MCF 10A (cell line): ENCODE data around the gene FAT2. TPM values are rescaled to one million over a fixed set of nuclear protein-coding genes. Genes with fewer than 3 reads are reported as not detected.

ENCODE experiments used
- BruUV-seq: library from RNA; stranded (reverse); fragments of 400-500 nt; replicated peaks from 2 replicates; lab custom pipeline; 2021; lab: Mats Ljungman, UMichigan
- CTCF ChIA-PET: fragments of 300-600 bp; sonication (Branson Sonifier 250); formaldehyde crosslinking; extraction: SDS; loops from one replicate; lab custom pipeline; 2021; ENCODE audit warnings: antibody characterized with exemption, inconsistent platforms; lab: Yijun Ruan, JAX
- POLR2A ChIA-PET: fragments of 300-600, 350-650 bp; sonication (Branson Sonifier 250); formaldehyde crosslinking; extraction: SDS; loops from one replicate; lab custom pipeline; 2020; ENCODE audit warnings: antibody characterized with exemption, inconsistent platforms; lab: Yijun Ruan, JAX
- DNase-seq: peaks from one replicate; pipeline ENCODE4 v3.0.0-alpha.2; 2018; ENCODE audit not compliant: unreplicated experiment
- H3K27ac Mint-ChIP-seq: one replicate; pipeline ENCODE4 v1.8.0; 2022; ENCODE audit warnings: mild to moderate bottlenecking, low read depth, mixed read lengths; ENCODE audit not compliant: unreplicated experiment
- H3K27me3 Mint-ChIP-seq: one replicate; pipeline ENCODE4 v1.8.0; 2022; ENCODE audit warnings: mixed read lengths; ENCODE audit not compliant: insufficient read depth, unreplicated experiment
- H3K36me3 Mint-ChIP-seq: one replicate; pipeline ENCODE4 v1.8.0; 2022; ENCODE audit warnings: mild to moderate bottlenecking, moderate library complexity, mixed read lengths; ENCODE audit not compliant: insufficient read depth, unreplicated experiment
- H3K4me1 Mint-ChIP-seq: one replicate; pipeline ENCODE4 v1.8.0; 2022; ENCODE audit warnings: mixed read lengths; ENCODE audit not compliant: insufficient read depth, unreplicated experiment
- H3K4me3 Mint-ChIP-seq: one replicate; pipeline ENCODE4 v1.8.0; 2022; ENCODE audit warnings: mild to moderate bottlenecking, moderate library complexity, mixed read lengths; ENCODE audit not compliant: unreplicated experiment
- H3K9me3 Mint-ChIP-seq: one replicate; pipeline ENCODE4 v1.8.0; 2022; ENCODE audit warnings: mixed read lengths; ENCODE audit not compliant: unreplicated experiment
- CTCF ChIP-seq: fragments of 200-600 bp; IDR thresholded peaks from one replicate; pipeline ENCODE4 v1.8.0; 2022; ENCODE audit warnings: antibody characterized with exemption, mild to moderate bottlenecking; ENCODE audit not compliant: unreplicated experiment
- intact Hi-C: fragments of 100-400 bp; cut with micrococcal nuclease; formaldehyde crosslinking; loops from 2 replicates; pipeline ENCODE4 v1.14.1; 2022
- total RNA-seq: library from RNA; stranded (reverse); gene quantifications from 2 replicates; pipeline ENCODE4 v1.2.3, GENCODE V29; 2022

The FAT2 gene
- total RNA-seq, 1 experiment from 2014 or later: 9.9 TPM

GRCh38 chr5:151598549-151598948, 7.4 kb upstream of the FAT2 start:
- H3K27me3 Mint-ChIP-seq: no peaks in the 10 kb centered on the region
- intact Hi-C loops: no loop called here
- no peak for DNase-seq
- ChIA-PET CTCF (interaction anchor here (1.0 to 4.4 kb wide), 4 partner anchors 11 to 54 kb away, joined by 3 to 19 read pairs (median 4); no protein-coding TSS in a partner anchor), POLR2A (interaction anchor here (0.5 to 3.3 kb wide), 8 partner anchors 13 to 1162 kb away, joined by 3 to 9 read pairs (median 4); partner anchors contain the start of gene G3BP1)
- peaks cover 28% of the 10 kb centered on the region for H3K4me1 Mint-ChIP-seq
- H3K4me3 Mint-ChIP-seq: no peak overlapping the region
- no peaks in the 10 kb centered on the region for H3K9me3 Mint-ChIP-seq
- no peak for TF ChIP-seq CTCF
- no peaks in the 10 kb centered on the region for H3K36me3 Mint-ChIP-seq
- no TSS peak for BruUV-seq
- H3K27ac Mint-ChIP-seq: no peak overlapping the region

DNA sequence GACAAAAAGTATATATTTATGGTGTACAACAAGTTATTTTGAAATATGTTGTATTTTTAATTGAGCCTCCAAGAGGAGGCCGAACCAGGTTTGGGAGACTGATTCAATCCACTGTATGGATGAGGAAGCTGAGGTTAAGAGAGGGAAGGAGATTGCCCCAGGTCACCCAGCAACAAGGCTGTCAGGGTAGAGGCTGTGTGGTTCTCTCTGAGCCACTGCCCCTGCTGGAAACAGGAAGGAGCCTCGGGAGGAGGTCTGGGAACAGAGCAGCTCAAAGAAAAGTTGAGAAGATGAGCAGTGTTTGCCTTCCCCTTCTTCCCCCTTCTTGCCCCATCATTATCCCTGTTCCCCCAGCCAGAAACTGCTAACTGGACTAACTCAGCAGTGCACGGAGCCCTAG, 6.6 kb upstream of the FAT2 start:
- Mint-ChIP-seq H3K36me3 (no peaks in the 10 kb centered on the region), H3K4me3 (no peak overlapping the region), H3K9me3 (no peaks in the 10 kb centered on the region), H3K27me3 (no peaks in the 10 kb centered on the region), H3K27ac (no peak overlapping the region), H3K4me1 (peaks cover 26% of the 10 kb centered on the region)
- TF ChIP-seq CTCF: no peak
- intact Hi-C loops: no loop called here
- ChIA-PET CTCF (interaction anchor here (0.6 to 4.4 kb wide), 4 partner anchors 10 to 143 kb away, joined by 3 to 19 read pairs (median 4); no protein-coding TSS in a partner anchor), POLR2A (interaction anchor here (0.7 to 3.3 kb wide), 7 partner anchors 12 to 173 kb away, joined by 3 to 9 read pairs (median 7); partner anchors contain the start of genes G3BP1 and SLC36A1)
- no TSS peak for BruUV-seq
- no peak for DNase-seq

GRCh38 chr5:151596828-151597539, 5.9 kb upstream of the FAT2 start:
- CTCF ChIA-PET: interaction anchor here (0.5 to 0.8 kb wide), 3 partner anchors 15 to 149 kb away, joined by 3 read pairs; partner anchors contain the start of gene SLC36A1
- intact Hi-C loops: no loop called here
- POLR2A ChIA-PET: interaction anchor here (1.6 to 3.3 kb wide), 4 partner anchors 11 to 149 kb away, joined by 4 to 10 read pairs (median 8); partner anchors contain the start of gene SLC36A1
- peaks cover 22% of the 10 kb centered on the region for H3K4me1 Mint-ChIP-seq
- no peak overlapping the region for H3K4me3 Mint-ChIP-seq
- H3K9me3 Mint-ChIP-seq: no peaks in the 10 kb centered on the region
- H3K36me3 Mint-ChIP-seq: no peaks in the 10 kb centered on the region
- no peak overlapping the region for H3K27ac Mint-ChIP-seq
- BruUV-seq: no TSS peak
- DNase-seq: no peak
- H3K27me3 Mint-ChIP-seq: no peaks in the 10 kb centered on the region
- no peak for TF ChIP-seq CTCF

DNA sequence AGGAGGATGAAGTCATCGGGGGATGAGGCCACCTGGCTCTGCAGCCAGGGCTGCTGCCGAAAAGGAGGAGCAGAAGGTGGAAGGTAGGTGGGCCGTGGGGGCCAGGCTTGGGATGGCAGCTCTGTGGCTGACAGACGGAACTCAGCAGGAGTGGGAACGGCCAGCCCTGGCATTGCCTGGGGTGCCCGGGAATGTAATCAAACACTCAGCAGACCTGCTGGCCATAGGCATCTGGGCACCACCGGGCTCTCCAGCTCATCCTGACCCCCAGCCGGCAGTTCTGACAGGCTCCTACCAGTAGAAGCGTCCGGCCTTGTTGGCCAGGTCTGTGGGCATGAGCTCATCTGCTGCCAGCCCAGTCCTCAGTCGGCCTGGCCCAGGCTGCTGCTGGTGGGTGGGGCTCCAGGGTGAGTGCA, 4.3 kb upstream of the FAT2 start:
- Mint-ChIP-seq H3K4me3 (no peak overlapping the region), H3K4me1 (peaks cover 32% of the 10 kb centered on the region), H3K36me3 (no peaks in the 10 kb centered on the region), H3K27ac (no peak overlapping the region), H3K9me3 (no peaks in the 10 kb centered on the region), H3K27me3 (no peaks in the 10 kb centered on the region)
- BruUV-seq: no TSS peak
- intact Hi-C loops: no loop called here
- DNase-seq: no peak
- POLR2A ChIA-PET: interaction anchor here (0.5 to 2.6 kb wide), 3 partner anchors 8 to 19 kb away, joined by 3 to 10 read pairs (median 8); no protein-coding TSS in a partner anchor
- CTCF ChIA-PET: interaction anchor here (0.5 to 1.1 kb wide), 4 partner anchors 42 to 1621 kb away, joined by 3 read pairs; no protein-coding TSS in a partner anchor
- TF ChIP-seq CTCF: no peak
